ENCODE data around the gene LINC01488. TPM values are rescaled to one million over a fixed set of nuclear protein-coding genes. Genes with fewer than 3 reads are reported as not detected.

LINC01488 gene
- total RNA-seq, 3 donors from 2014 or later: not detected

DNA sequence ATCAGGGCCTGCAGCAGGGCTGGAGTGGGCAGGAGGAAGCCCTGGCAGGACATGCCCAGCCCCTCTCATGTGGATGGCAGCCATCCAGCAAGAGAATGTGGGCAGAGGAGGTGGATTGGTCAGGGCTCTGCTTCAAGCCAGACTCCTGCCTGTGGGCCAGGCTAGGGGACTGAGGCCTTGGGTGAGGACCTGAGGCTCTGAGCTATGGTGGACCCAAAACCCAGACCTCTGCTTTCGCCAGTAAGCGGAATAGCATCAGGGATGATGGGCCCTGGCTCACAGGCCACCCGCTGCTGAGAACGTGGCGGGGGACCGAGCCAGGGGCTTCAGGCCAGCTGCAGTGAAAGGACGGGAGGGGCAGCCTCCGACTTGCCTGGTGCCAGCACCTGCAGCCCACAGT lies 57.4 kb downstream of the LINC01488 start:
- Histone ChIP-seq H3K27me3 (no peaks in the 10 kb centered on the region), H3K4me1 (peaks cover 0 to 12% of the 10 kb centered on the region in 2 donors), H3K9me3 (no peaks in the 10 kb centered on the region), H3K4me3 (no peak overlapping the region), H3K27ac (peak overlapping the region in 1 of 2 donors; percentile 89), H3K36me3 (no peaks in the 10 kb centered on the region)
- TF ChIP-seq POLR2AphosphoS5 (IDR thresholded peaks at IDR 0.05) (no peak), POLR2A (IDR thresholded peaks at IDR 0.05) (no peak)
- TF ChIP-seq, protein P1, sequence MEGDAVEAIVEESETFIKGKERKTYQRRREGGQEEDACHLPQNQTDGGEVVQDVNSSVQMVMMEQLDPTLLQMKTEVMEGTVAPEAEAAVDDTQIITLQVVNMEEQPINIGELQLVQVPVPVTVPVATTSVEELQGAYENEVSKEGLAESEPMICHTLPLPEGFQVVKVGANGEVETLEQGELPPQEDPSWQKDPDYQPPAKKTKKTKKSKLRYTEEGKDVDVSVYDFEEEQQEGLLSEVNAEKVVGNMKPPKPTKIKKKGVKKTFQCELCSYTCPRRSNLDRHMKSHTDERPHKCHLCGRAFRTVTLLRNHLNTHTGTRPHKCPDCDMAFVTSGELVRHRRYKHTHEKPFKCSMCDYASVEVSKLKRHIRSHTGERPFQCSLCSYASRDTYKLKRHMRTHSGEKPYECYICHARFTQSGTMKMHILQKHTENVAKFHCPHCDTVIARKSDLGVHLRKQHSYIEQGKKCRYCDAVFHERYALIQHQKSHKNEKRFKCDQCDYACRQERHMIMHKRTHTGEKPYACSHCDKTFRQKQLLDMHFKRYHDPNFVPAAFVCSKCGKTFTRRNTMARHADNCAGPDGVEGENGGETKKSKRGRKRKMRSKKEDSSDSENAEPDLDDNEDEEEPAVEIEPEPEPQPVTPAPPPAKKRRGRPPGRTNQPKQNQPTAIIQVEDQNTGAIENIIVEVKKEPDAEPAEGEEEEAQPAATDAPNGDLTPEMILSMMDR (IDR thresholded peaks at IDR 0.05): no peak
- intact Hi-C loops (cut with DNase I; ENCODE audit: low total_unique reads): no loop called here
- DNase-seq (ENCODE audit: low spot score in 2 of 2): no peak

DNA sequence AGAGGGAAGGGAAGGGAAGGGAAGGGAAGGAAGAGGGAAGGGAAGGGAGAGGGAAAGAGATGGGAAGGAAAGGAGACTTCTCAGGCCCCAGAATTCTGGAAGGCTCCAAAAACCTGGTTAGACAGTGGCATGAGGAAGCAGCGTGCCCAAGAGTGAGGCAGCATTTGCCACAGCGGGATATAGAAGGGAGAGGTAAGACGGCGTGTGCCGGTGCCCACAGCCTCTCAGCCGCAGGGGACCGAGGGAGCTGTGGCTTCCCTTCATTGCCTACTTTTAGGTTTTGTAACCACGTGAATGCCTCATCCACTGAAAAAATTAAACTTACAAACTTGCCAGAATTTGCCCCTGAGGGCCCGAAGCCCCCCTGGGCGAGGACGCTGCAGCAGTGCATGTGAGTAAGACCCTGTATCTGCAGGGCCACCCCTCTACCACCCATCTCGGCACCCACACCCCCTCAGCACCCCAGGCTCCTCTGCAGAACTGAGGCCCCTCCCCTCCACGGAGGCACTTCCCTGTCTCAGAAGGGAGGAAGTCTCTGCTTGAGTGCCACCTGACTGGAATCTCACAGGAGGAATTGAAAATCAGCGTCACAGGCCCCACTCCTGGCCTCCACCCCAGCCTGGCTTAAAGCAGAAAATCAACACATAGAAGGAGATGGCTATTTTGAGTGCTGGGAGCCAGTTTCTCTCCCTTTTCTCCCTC lies 58.1 kb downstream of the LINC01488 start:
- intact Hi-C loops (cut with DNase I; ENCODE audit: low total_unique reads): no loop called here
- Histone ChIP-seq H3K27ac (peak overlapping the region; percentile 77 to 89), H3K4me1 (peaks cover 0 to 12% of the 10 kb centered on the region in 2 donors), H3K27me3 (no peaks in the 10 kb centered on the region), H3K4me3 (peak overlapping the region in 1 of 3 donors; percentile 31), H3K9me3 (no peaks in the 10 kb centered on the region), H3K36me3 (no peaks in the 10 kb centered on the region)
- no peak for TF ChIP-seq POLR2AphosphoS5 (IDR thresholded peaks at IDR 0.05)
- TF ChIP-seq, protein P1 (IDR thresholded peaks at IDR 0.05): no peak
- peak in 1 of 2 donors; percentile 46 for DNase-seq (ENCODE audit: low spot score in 2 of 2)

DNA sequence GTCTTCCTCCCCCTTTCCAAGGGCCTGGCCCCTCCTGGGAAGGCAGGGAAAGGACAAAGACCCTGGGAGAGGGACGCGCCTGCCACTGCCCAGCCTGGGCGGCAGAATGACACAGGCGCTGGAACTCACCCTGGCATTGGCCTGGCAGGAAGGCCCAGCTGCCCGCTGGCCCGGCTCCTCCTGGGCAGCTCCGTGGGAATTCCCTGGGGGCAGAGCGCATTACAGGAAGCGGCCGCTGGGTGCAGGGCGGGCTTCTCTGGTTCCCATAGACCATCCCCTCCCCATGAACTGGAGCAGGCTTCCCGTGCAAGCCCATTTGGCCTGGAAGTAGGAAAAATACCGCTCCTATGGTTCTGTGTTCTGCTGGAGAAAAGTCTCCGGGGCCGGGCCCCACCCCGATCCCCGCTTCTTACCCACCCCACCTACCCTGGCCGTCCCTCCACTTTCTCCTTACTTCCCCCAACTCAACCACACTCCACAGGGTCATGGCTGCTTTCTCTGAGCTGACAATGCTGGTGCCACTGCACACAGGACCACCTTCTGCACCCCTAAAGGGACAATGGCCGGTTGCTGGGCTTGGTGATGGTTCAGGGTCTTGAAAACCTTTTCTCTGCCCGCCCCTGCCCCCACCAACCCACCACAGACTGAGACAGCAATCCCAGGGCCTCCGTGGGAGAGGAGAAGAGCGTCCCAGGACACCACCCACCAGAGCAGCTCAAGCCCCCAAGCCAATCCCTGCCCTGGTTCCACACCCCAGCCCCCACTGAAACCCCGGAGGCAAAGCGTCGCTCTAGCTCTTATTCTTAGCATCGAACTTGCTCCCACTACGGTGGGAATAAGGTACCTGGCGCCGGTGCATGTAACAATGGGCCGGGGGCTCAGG lies 58.9 kb downstream of the LINC01488 start:
- Histone ChIP-seq H3K27me3 (no peaks in the 10 kb centered on the region), H3K4me1 (peaks cover 0 to 12% of the 10 kb centered on the region in 2 donors), H3K36me3 (no peaks in the 10 kb centered on the region), H3K27ac (peak overlapping the region; percentile 77 to 89), H3K4me3 (peak overlapping the region in 1 of 3 donors; percentile 31), H3K9me3 (no peaks in the 10 kb centered on the region)
- TF ChIP-seq, protein P1 (IDR thresholded peaks at IDR 0.05): peak in 1 of 3 donors; percentile 20
- no peak for TF ChIP-seq POLR2AphosphoS5 (IDR thresholded peaks at IDR 0.05)
- TF ChIP-seq POLR2A (IDR thresholded peaks at IDR 0.05): no peak
- intact Hi-C loops (cut with DNase I; ENCODE audit: low total_unique reads): no loop called here
- DNase-seq (ENCODE audit: low spot score in 2 of 2): peak in 1 of 2 donors; percentile 68

DNA sequence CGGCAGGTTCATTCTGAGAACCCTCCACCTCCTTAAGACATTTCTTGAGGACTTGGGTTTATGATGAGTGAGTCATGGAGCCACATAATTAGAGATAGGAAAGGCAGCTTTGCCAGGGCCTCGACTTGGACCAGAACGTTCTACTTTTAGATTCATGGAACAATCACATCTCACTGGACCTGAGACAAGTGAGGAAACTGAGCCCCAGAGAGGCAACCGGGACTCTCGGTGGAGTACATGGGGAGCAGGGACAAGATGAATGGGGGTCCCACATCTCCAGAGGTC lies 59.5 kb downstream of the LINC01488 start:
- H3K27me3 ChIP-seq: no peaks in the 10 kb centered on the region
- DNase-seq (ENCODE audit: low spot score in 2 of 2): no peak
- peaks cover 0 to 12% of the 10 kb centered on the region in 2 donors for H3K4me1 ChIP-seq
- no peak overlapping the region for H3K4me3 ChIP-seq
- H3K27ac ChIP-seq: no peak overlapping the region
- TF ChIP-seq, protein P1 (IDR thresholded peaks at IDR 0.05): no peak
- no peak for TF ChIP-seq POLR2AphosphoS5 (IDR thresholded peaks at IDR 0.05)
- no peak for TF ChIP-seq POLR2A (IDR thresholded peaks at IDR 0.05)
- intact Hi-C loops (cut with DNase I; ENCODE audit: low total_unique reads): no loop called here
- no peaks in the 10 kb centered on the region for H3K36me3 ChIP-seq
- no peaks in the 10 kb centered on the region for H3K9me3 ChIP-seq

Data from breast epithelium (tissue), 4 donors.